Measurements from ENCODE around the gene SIAH2.

The SIAH2 gene

DNA sequence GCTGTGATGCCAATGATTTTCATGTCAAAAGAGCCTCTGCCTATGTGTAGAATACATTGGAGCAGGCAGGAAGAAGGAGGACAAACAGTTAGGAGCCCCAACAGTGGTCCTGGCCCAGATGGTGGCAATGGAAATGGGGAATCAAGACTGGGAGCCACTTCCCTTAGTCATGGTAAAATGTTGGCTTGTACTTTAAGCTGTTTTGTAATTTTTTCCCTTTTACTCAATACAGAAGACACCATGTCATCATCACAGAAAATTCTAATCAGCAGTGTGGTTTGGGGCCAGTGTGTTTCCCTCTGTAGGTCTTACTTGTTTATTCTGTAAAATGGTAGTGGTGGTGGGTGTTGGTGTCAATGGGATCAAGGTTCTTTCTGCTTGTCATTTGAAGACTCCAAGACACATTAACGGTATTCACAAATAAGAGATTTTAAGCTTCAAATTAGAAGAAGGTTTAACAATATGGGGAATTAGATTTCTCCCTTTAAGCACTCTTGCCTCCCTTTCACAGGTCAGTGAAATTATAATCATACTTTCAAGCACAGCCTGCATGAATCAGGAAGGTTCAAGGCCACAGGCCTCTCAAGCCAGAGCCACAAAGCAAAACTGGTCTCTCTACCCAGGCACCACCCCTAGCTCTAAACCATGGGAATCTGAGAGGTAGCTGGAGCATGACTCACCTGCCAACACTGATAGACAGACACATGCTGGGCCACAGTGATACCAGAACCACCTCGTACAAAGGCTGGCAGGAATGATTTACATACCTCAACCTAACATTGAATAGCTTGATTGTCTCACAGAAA, 24.9 kb downstream of the SIAH2 start:
- Histone ChIP-seq H3K9me3 (ENCODE audit: control insufficient read depth, insufficient read depth, low read length) (no peaks in the 10 kb centered on the region), H3K4me3 (ENCODE audit: low read depth, low read length) (no peak overlapping the region), H3K4me1 (ENCODE audit: control insufficient read depth, insufficient read depth, low read length) (no peaks in the 10 kb centered on the region), H3K36me3 (ENCODE audit: control insufficient read depth, insufficient read depth, low read length) (no peaks in the 10 kb centered on the region), H3K9ac (ENCODE audit: low read depth, low read length) (no peak overlapping the region), H3K27me3 (ENCODE audit: control insufficient read depth, insufficient read depth, low read length) (no peaks in the 10 kb centered on the region)

GRCh38 chr3:150736903-150737832, 25.8 kb downstream of the SIAH2 start:
- Histone ChIP-seq H3K27me3 (ENCODE audit: control insufficient read depth, insufficient read depth, low read length) (no peaks in the 10 kb centered on the region), H3K4me1 (ENCODE audit: control insufficient read depth, insufficient read depth, low read length) (no peaks in the 10 kb centered on the region), H3K36me3 (ENCODE audit: control insufficient read depth, insufficient read depth, low read length) (no peaks in the 10 kb centered on the region), H3K9ac (ENCODE audit: low read depth, low read length) (no peak overlapping the region), H3K4me3 (ENCODE audit: low read depth, low read length) (no peak overlapping the region), H3K9me3 (ENCODE audit: control insufficient read depth, insufficient read depth, low read length) (no peaks in the 10 kb centered on the region)

- Histone ChIP-seq H3K9ac (ENCODE audit: low read depth, low read length) (no peak overlapping the region), H3K4me1 (ENCODE audit: control insufficient read depth, insufficient read depth, low read length) (no peaks in the 10 kb centered on the region), H3K36me3 (ENCODE audit: control insufficient read depth, insufficient read depth, low read length) (no peaks in the 10 kb centered on the region)
These were observed 26.7 kb downstream of the SIAH2 start for GRCh38 chr3:150736316-150736719.

GRCh38 chr3:150734795-150735119, 28.2 kb downstream of the SIAH2 start:
- Histone ChIP-seq H3K9me3 (ENCODE audit: control insufficient read depth, insufficient read depth, low read length) (no peaks in the 10 kb centered on the region), H3K4me3 (ENCODE audit: low read depth, low read length) (no peak overlapping the region), H3K36me3 (ENCODE audit: control insufficient read depth, insufficient read depth, low read length) (no peaks in the 10 kb centered on the region), H3K4me1 (ENCODE audit: control insufficient read depth, insufficient read depth, low read length) (no peaks in the 10 kb centered on the region), H3K9ac (ENCODE audit: low read depth, low read length) (no peak overlapping the region), H3K27me3 (ENCODE audit: control insufficient read depth, insufficient read depth, low read length) (no peaks in the 10 kb centered on the region)

More at GRCh38 chr3:150736316-150736719, 26.7 kb downstream of the SIAH2 start:
- H3K9me3 ChIP-seq (ENCODE audit: control insufficient read depth, insufficient read depth, low read length), result no peaks in the 10 kb centered on the region
- no peaks in the 10 kb centered on the region for H3K27me3 ChIP-seq (ENCODE audit: control insufficient read depth, insufficient read depth, low read length)
- no peak overlapping the region for H3K4me3 ChIP-seq (ENCODE audit: low read depth, low read length)

DNA sequence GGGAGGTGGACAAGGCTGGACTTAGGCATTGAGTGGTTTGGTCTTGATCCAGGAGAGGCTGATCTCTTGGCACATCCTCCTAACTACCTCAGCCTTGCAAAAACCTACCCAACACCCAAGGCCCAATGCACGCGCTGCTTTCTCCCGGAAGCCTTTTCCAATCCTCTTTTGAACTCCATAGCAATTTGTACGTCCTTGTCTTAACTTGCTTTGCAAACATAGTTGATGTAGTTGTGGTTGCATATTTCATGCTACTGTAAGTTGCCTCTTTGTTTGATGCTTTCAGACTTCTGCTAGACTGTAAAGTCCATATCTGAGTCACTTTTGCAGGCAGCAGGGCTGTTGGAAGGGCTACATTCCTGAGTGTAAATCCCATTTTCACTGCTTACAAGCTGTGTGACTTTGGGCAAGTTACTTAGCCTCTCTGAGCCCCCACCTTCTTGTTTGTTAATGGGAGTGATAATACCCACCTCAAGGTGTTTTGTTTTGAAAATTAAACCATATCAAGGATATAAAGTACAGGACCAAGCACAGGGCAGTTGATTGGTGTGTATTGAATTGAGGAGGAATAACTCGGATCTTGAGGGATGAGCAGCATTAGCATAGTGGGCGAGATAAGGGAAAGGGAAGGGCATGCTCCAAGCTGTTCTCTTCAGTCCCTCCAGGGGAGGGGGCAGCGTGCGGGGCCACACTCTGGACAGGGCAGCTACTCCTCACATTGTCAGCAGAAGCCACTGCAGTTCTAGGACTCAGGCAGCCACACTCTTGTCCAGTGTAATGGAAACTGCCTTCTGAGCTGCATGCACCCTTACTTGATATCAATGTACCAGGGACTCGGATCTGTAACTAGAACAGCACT, 28.8 kb downstream of the SIAH2 start:
- Histone ChIP-seq H3K4me3 (ENCODE audit: low read depth, low read length) (no peak overlapping the region), H3K9me3 (ENCODE audit: control insufficient read depth, insufficient read depth, low read length) (no peaks in the 10 kb centered on the region), H3K27me3 (ENCODE audit: control insufficient read depth, insufficient read depth, low read length) (no peaks in the 10 kb centered on the region), H3K4me1 (ENCODE audit: control insufficient read depth, insufficient read depth, low read length) (no peaks in the 10 kb centered on the region), H3K9ac (ENCODE audit: low read depth, low read length) (no peak overlapping the region), H3K36me3 (ENCODE audit: control insufficient read depth, insufficient read depth, low read length) (no peaks in the 10 kb centered on the region)

GRCh38 chr3:150733373-150733935, 29.5 kb downstream of the SIAH2 start:
- Histone ChIP-seq H3K9ac (ENCODE audit: low read depth, low read length) (no peak overlapping the region), H3K4me3 (ENCODE audit: low read depth, low read length) (no peak overlapping the region), H3K27me3 (ENCODE audit: control insufficient read depth, insufficient read depth, low read length) (no peaks in the 10 kb centered on the region), H3K36me3 (ENCODE audit: control insufficient read depth, insufficient read depth, low read length) (no peaks in the 10 kb centered on the region), H3K9me3 (ENCODE audit: control insufficient read depth, insufficient read depth, low read length) (no peaks in the 10 kb centered on the region), H3K4me1 (ENCODE audit: control insufficient read depth, insufficient read depth, low read length) (no peaks in the 10 kb centered on the region)

DNA sequence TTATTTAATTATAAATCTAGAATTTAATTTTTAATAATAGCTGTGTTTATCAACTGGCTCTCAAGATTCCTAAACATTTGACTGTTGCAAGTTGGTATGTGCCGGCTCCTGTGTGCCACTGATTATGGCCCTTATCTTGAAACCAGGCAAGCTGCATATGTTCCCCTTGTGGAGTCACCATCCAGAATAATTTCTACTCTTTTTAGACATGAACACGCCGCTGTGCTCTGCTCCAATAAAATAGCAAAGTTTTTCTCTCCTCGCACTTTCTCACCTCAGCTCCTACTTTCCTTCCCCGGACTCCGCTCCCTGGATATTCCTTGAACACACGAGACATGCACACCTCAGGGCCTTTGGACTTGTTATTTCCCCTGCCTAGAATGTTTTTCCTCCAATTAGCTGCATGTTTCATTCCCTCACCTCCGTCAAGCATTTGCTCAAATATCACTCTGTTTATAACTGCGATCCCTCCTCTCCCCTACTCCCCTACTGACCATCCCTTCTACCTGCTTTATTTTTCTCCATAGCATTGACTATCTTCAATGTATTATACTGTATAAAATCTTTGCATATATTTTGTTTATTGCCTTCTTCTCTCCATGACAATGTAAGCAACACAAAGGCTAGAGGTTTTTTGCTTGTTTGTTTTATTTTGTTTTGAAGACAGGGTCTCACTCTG, 33.1 kb downstream of the SIAH2 start:
- no peaks in the 10 kb centered on the region for H3K36me3 ChIP-seq (ENCODE audit: control insufficient read depth, insufficient read depth, low read length)
- no peaks in the 10 kb centered on the region for H3K27me3 ChIP-seq (ENCODE audit: control insufficient read depth, insufficient read depth, low read length)
- no peak overlapping the region for H3K4me3 ChIP-seq (ENCODE audit: low read depth, low read length)
- H3K9me3 ChIP-seq (ENCODE audit: control insufficient read depth, insufficient read depth, low read length), result no peaks in the 10 kb centered on the region
- no peak overlapping the region for H3K9ac ChIP-seq (ENCODE audit: low read depth, low read length)
- H3K4me1 ChIP-seq (ENCODE audit: control insufficient read depth, insufficient read depth, low read length), result no peaks in the 10 kb centered on the region

DNA sequence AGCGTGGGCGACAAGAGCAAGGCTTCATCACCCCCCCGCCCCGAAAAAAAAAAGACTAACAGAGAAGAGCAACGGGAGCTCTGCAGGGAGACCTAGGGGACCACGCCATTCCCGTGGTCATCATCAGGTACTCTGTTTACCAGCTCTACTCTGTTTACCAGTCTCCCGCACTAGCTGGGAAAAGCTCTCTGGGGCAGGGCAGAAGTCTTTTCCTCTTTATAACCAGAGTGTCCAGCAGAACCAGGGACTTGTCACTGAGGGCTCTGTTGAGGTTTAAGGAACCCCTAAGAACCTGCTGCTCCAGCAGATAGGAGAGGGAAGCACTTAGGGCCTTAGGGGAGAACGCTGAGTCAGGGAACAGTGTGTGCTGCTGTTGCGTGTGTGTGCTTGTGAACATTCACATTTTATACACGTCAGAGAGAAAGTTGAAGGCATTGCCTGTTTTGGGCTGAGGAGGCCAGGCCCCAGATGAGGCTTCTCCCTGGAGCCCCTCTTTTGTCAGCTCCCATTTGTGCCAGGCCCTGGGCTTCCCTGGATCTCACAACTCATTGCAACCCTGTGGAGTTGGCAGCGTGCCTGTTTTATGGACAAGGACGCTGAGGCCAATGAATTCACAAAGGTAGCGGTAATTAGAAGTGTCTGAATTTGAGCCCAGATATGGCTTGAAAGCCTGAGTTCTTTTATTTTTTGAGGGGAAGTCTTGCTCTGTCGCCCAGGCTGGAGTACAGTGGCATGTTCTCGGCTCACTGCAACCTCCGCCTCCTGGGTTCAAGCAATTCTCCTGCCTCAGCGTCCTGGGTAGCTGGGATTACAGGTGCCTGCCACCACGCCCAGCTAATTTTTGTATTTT, 35.1 kb downstream of the SIAH2 start:
- Histone ChIP-seq H3K9ac (ENCODE audit: low read depth, low read length) (no peak overlapping the region), H3K9me3 (ENCODE audit: control insufficient read depth, insufficient read depth, low read length) (no peaks in the 10 kb centered on the region), H3K27me3 (ENCODE audit: control insufficient read depth, insufficient read depth, low read length) (no peaks in the 10 kb centered on the region), H3K36me3 (ENCODE audit: control insufficient read depth, insufficient read depth, low read length) (no peaks in the 10 kb centered on the region), H3K4me3 (ENCODE audit: low read depth, low read length) (no peak overlapping the region), H3K4me1 (ENCODE audit: control insufficient read depth, insufficient read depth, low read length) (no peaks in the 10 kb centered on the region)

GRCh38 chr3:150725548-150725947, 37.4 kb downstream of the SIAH2 start:
- Histone ChIP-seq H3K4me1 (ENCODE audit: control insufficient read depth, insufficient read depth, low read length) (no peaks in the 10 kb centered on the region), H3K9me3 (ENCODE audit: control insufficient read depth, insufficient read depth, low read length) (no peaks in the 10 kb centered on the region), H3K4me3 (ENCODE audit: low read depth, low read length) (no peak overlapping the region), H3K9ac (ENCODE audit: low read depth, low read length) (no peak overlapping the region), H3K36me3 (ENCODE audit: control insufficient read depth, insufficient read depth, low read length) (no peaks in the 10 kb centered on the region), H3K27me3 (ENCODE audit: control insufficient read depth, insufficient read depth, low read length) (no peaks in the 10 kb centered on the region)

DNA sequence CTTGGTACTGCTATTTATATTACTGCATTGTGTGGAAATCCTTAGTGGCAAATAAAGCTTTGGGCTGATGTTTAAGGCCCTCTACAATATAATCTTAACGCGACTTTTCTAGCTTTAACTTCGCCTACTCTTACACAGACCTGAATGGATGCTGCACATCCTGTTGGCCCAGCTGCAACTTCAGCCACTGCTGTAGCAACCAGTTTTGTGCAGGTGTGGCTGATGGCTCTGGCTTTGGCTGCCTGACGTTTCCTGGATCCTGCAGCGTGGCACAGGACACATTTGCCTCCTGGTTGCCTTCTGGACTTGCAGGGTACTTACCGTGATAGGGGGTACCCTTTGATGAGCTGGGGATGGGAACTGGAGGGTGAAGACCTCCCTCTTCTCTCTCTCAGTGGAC, 39.0 kb downstream of the SIAH2 start:
- Histone ChIP-seq H3K9me3 (ENCODE audit: control insufficient read depth, insufficient read depth, low read length) (no peaks in the 10 kb centered on the region), H3K9ac (ENCODE audit: low read depth, low read length) (no peak overlapping the region), H3K4me3 (ENCODE audit: low read depth, low read length) (no peak overlapping the region), H3K36me3 (ENCODE audit: control insufficient read depth, insufficient read depth, low read length) (no peaks in the 10 kb centered on the region), H3K4me1 (ENCODE audit: control insufficient read depth, insufficient read depth, low read length) (no peaks in the 10 kb centered on the region), H3K27me3 (ENCODE audit: control insufficient read depth, insufficient read depth, low read length) (no peaks in the 10 kb centered on the region)

All from iPS-15b (cell line).